ENCODE data around the gene LONRF2. TPM values are rescaled to one million over a fixed set of nuclear protein-coding genes. Genes with fewer than 3 reads are reported as not detected.

The LONRF2 gene
- total RNA-seq, 1 experiment from 2014 or later, result not detected

GRCh38 chr2:100279586-100280534 lies 42.4 kb downstream of the LONRF2 start:
- H3K4me3 ChIP-seq (ENCODE audit: low read depth, low read length), result no peak overlapping the region
- intact Hi-C loops (cut with micrococcal nuclease; ENCODE audit: unreplicated experiment), result no loop called here
- CTCF ChIA-PET, result no interaction called here
- Mint-ChIP-seq H3K36me3 (ENCODE audit: insufficient read depth, unreplicated experiment) (no peaks in the 10 kb centered on the region), H3K9me3 (ENCODE audit: unreplicated experiment) (no peaks in the 10 kb centered on the region), H3K4me3 (ENCODE audit: unreplicated experiment) (no peak overlapping the region), H3K4me1 (ENCODE audit: low read depth, unreplicated experiment) (no peaks in the 10 kb centered on the region), H3K27me3 (ENCODE audit: insufficient read depth, unreplicated experiment) (peaks cover 16% of the 10 kb centered on the region), H3K27ac (ENCODE audit: unreplicated experiment) (no peak overlapping the region)
- TF ChIP-seq, protein P1, sequence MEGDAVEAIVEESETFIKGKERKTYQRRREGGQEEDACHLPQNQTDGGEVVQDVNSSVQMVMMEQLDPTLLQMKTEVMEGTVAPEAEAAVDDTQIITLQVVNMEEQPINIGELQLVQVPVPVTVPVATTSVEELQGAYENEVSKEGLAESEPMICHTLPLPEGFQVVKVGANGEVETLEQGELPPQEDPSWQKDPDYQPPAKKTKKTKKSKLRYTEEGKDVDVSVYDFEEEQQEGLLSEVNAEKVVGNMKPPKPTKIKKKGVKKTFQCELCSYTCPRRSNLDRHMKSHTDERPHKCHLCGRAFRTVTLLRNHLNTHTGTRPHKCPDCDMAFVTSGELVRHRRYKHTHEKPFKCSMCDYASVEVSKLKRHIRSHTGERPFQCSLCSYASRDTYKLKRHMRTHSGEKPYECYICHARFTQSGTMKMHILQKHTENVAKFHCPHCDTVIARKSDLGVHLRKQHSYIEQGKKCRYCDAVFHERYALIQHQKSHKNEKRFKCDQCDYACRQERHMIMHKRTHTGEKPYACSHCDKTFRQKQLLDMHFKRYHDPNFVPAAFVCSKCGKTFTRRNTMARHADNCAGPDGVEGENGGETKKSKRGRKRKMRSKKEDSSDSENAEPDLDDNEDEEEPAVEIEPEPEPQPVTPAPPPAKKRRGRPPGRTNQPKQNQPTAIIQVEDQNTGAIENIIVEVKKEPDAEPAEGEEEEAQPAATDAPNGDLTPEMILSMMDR (IDR thresholded peaks at IDR 0.05; ENCODE audit: insufficient read depth in 1 of 2, low read depth in 1 of 2, low read length in 1 of 2, severe bottlenecking in 1 of 2, unreplicated experiment in 1 of 2), result no peak
- no peaks in the 10 kb centered on the region for H3K9me3 ChIP-seq
- H3K27me3 ChIP-seq (replicated peaks; ENCODE audit: control insufficient read depth, insufficient read depth, low read length), result no peaks in the 10 kb centered on the region
- DNase-seq, result no peak
- BruUV-seq (replicated peaks), result no TSS peak
- no peaks in the 10 kb centered on the region for H3K4me1 ChIP-seq
- H3K36me3 ChIP-seq (ENCODE audit: control insufficient read depth, insufficient read depth, low read length), result no peaks in the 10 kb centered on the region
- POLR2A ChIA-PET, result no interaction called here

GRCh38 chr2:100278986-100279385 lies 43.3 kb downstream of the LONRF2 start:
- Histone ChIP-seq H3K4me3 (ENCODE audit: low read depth, low read length) (no peak overlapping the region), H3K4me1 (no peaks in the 10 kb centered on the region), H3K36me3 (ENCODE audit: control insufficient read depth, insufficient read depth, low read length) (no peaks in the 10 kb centered on the region), H3K9me3 (no peaks in the 10 kb centered on the region), H3K27me3 (replicated peaks; ENCODE audit: control insufficient read depth, insufficient read depth, low read length) (no peaks in the 10 kb centered on the region)
- no peak overlapping the region for H3K4me3 Mint-ChIP-seq (ENCODE audit: unreplicated experiment)
- no peaks in the 10 kb centered on the region for H3K4me1 Mint-ChIP-seq (ENCODE audit: low read depth, unreplicated experiment)
- intact Hi-C loops (cut with micrococcal nuclease; ENCODE audit: unreplicated experiment), result no loop called here
- ChIA-PET CTCF (no interaction called here), POLR2A (no interaction called here)
- DNase-seq, result no peak
- no peaks in the 10 kb centered on the region for H3K9me3 Mint-ChIP-seq (ENCODE audit: unreplicated experiment)
- no peaks in the 10 kb centered on the region for H3K36me3 Mint-ChIP-seq (ENCODE audit: insufficient read depth, unreplicated experiment)
- H3K27ac Mint-ChIP-seq (ENCODE audit: unreplicated experiment), result no peak overlapping the region
- TF ChIP-seq, protein P1 (IDR thresholded peaks at IDR 0.05; ENCODE audit: insufficient read depth in 1 of 2, low read depth in 1 of 2, low read length in 1 of 2, severe bottlenecking in 1 of 2, unreplicated experiment in 1 of 2), result no peak
- no TSS peak for BruUV-seq (replicated peaks)
- H3K27me3 Mint-ChIP-seq (ENCODE audit: insufficient read depth, unreplicated experiment), result peaks cover 16% of the 10 kb centered on the region

- H3K4me1 Mint-ChIP-seq (ENCODE audit: low read depth, unreplicated experiment), result no peaks in the 10 kb centered on the region
- no peak overlapping the region for H3K4me3 ChIP-seq (ENCODE audit: low read depth, low read length)
- no TSS peak for BruUV-seq (replicated peaks)
- intact Hi-C loops (cut with micrococcal nuclease; ENCODE audit: unreplicated experiment), result no loop called here
- DNase-seq, result no peak
- peaks cover 16% of the 10 kb centered on the region for H3K27me3 Mint-ChIP-seq (ENCODE audit: insufficient read depth, unreplicated experiment)
- no peaks in the 10 kb centered on the region for H3K9me3 Mint-ChIP-seq (ENCODE audit: unreplicated experiment)
- no peaks in the 10 kb centered on the region for H3K4me1 ChIP-seq
- no peaks in the 10 kb centered on the region for H3K9me3 ChIP-seq
- H3K27me3 ChIP-seq (replicated peaks; ENCODE audit: control insufficient read depth, insufficient read depth, low read length), result no peaks in the 10 kb centered on the region
- ChIA-PET POLR2A (no interaction called here), CTCF (no interaction called here)
- no peaks in the 10 kb centered on the region for H3K36me3 Mint-ChIP-seq (ENCODE audit: insufficient read depth, unreplicated experiment)
- TF ChIP-seq, protein P1 (IDR thresholded peaks at IDR 0.05; ENCODE audit: insufficient read depth in 1 of 2, low read depth in 1 of 2, low read length in 1 of 2, severe bottlenecking in 1 of 2, unreplicated experiment in 1 of 2), result no peak
- H3K4me3 Mint-ChIP-seq (ENCODE audit: unreplicated experiment), result no peak overlapping the region
- H3K36me3 ChIP-seq (ENCODE audit: control insufficient read depth, insufficient read depth, low read length), result no peaks in the 10 kb centered on the region
- no peak overlapping the region for H3K27ac Mint-ChIP-seq (ENCODE audit: unreplicated experiment)
These were observed 43.8 kb downstream of the LONRF2 start for GRCh38 chr2:100278501-100278900.
